HG03103 (cell line): ENCODE measurements around the gene LAMC3.

Experiments used
- ATAC-seq: cut with Tn5 transposase; IDR thresholded peaks from one replicate; pipeline ENCODE4 v1.9.1; 2021; ENCODE audit warnings: low read depth; ENCODE audit not compliant: unreplicated experiment

LAMC3 gene

GRCh38 chr9:131068076-131068816 lies 59.3 kb downstream of the LAMC3 start:
- ATAC-seq, result no peak

- ATAC-seq, result no peak
Observed at GRCh38 chr9:131069699-131070098, 60.7 kb downstream of the LAMC3 start.

DNA sequence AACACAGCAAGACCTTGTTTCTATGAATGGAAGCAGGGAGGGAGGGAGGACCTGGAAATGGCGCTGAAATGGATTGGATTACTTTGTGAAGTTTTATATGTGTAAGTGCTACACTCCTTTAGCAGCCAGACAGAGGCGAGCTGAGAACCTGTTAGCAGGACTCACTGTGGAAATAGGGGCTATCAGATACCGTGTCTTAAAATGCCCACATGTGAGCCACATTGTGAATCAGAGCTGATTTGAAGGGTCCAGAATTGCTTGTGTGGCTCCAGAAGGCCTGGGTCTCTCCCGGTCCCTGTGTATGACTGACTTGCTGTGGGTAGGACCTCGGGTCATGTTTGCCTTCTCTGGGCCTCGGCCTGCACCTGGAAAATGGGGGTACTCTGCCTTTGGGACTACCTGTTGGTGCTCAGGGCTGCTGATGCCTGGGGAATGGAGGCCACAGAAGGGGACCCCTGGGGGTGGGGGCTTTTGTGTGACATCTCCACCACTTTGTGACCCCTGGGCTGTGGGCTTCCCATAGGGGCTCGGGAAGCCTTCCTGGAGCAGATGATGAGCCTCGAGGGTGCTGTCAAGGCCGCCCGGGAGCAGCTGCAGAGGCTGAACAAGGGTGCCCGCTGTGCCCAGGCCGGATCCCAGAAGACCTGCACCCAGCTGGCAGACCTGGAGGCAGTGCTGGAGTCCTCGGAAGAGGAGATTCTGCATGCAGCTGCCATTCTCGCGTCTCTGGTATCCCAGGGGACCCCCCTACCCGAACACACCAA lies 63.3 kb downstream of the LAMC3 start:
- ATAC-seq, result no peak

DNA sequence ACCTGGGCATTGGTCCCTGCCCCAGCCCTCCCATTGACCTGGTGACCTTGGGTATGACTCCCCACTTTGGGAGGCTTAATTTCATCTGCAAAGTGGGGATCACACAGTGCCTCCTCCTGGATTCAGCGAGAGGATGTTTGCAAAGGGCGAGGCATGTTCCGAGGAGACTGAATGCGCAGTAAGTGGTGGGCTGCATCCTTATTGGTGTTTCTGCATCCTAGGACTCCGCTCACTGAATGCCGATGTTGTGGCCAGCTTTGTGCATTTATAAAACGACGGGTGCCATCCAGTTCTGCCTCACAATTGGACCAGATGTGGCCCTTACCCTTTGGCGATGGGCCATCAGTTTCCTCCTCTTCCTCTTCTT lies 63.9 kb downstream of the LAMC3 start:
- ATAC-seq, result no peak

DNA sequence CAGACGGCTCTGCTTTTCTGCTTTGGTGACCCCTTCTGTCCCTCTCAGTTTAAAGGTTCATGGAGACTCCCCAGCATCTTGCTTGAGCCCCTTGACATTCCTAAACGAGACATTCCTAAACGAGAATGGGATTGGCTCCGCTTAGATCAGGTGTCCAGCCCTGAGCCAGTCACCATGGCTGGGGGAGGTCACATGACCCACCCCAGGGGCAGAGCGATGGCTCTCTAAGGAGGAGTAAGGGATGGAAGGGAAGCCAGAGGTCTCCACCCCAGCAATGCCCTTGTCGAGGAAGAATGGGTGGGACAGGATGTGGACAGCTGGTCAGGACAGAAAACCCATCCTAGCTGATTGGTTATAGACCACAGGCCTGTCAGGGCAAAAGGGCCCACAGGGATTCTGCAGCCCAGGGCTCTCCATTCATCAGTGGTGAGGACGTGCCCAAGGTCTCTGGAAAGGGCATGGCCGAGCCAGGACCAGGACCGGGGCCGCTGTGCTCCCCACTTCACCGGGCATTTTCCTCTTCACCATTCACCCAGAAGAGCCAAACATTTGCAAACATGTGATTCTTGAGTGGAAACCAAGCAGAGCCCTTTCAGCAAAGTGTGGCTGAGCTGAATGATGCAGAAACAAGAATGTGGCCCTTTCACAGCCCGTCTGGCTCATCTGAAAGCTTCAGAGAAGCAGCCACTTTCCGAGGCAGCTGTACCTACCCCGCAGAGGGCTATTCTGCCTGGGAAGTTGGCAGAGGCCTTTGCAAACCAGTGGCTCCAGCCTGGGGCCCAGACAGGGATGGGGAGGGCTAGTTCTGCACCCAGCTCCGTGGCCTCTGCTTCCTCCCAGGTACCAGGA lies 67.6 kb downstream of the LAMC3 start:
- ATAC-seq, result no peak

DNA sequence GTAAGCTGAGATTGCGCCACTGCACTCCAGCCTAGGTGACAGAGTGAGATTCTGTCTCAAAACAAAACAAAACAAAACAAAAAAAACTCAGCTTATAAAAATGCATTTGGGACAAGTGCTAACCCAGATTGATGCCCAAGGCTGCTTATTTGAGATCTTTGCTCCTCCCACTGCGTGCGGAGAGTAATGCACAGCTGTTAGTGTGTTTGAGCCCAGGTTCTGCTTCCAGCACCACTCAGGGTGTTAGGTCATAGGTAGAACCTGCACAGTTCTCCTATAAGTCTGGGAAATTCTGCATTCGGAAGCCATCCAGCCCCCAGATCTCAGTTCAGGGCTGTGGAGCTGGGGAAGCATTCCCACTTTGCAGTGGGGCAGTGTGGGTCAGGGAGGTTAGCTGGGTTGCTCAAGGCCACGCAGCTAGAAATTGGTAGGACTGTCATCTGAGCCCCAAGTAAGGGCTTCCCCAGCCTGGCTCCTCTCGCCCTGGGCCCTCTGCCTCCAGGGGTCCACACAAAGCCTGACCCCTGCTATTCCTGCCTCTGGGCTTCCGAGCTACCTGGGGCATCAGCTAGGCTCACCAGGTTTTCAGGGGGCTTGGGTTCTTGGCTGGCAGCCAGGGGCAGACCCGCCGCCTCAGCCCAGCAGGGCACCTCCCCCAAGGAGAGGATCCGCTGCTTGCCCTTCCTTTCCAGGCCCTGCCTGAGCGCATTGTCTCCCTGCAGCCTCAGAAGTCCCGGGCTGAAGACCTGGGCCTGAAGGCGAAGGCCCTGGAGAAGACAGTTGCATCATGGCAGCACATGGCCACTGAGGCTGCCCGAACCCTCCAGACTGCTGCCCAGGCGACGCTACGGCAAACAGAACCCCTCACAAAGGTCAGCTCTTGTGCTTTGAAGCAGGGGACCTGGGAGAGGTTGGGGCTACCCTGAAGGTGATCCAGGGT lies 69.7 kb downstream of the LAMC3 start:
- no peak for ATAC-seq

- ATAC-seq, result no peak
Observed at GRCh38 chr9:131080589-131080988, 71.6 kb downstream of the LAMC3 start.

DNA sequence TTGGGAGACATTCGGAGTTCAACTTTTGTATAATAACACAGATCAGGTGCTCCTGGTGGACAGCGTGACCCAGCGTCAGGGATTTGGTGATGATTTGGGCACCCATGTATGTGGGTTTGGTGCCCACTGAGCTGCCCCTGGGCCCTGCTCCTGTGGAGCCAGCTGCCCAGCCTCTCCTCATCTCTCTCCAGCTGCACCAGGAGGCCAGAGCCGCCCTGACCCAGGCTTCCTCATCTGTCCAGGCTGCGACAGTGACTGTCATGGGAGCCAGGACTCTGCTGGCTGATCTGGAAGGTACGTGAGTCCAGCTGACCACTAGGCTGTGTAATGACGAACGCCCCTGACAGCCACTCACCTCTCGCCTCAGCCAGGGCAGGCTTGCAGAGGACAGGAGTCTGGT lies 72.9 kb downstream of the LAMC3 start:
- no peak for ATAC-seq

DNA sequence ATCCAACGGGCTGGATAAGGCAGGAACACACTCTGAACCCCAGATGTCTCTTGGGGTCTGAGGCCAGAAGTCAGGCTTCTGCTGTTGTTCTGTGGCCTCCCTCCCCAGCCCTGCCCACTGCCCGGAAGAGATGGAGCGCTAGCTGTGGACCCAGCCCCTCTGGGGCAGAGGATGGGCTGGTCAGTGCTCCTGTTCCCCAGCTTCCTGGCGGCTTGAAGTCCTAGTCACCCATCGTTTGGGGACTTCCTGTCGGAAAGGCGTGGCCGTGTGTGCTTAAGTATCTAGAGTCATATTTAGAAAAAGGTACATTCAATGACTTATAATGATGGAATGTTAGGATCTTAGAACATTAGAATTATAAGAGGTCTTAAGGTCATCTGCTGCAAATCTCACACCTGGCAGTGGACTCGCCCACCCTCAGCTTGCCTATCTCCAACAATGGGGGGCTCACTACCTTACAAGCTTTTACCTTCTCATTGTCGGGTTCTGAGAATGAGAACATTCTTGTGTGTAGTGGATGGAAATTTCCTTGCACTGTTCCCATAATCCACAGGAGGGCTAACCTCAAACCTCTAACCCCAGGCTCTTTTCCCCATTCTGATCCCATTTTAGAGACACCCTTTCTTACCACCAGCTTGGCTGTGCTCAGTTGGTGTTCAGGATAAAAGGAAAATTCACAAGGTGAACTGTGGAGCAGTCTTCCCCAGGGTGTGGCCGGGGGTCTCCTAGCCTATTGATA lies 74.0 kb downstream of the LAMC3 start:
- ATAC-seq, result no peak

DNA sequence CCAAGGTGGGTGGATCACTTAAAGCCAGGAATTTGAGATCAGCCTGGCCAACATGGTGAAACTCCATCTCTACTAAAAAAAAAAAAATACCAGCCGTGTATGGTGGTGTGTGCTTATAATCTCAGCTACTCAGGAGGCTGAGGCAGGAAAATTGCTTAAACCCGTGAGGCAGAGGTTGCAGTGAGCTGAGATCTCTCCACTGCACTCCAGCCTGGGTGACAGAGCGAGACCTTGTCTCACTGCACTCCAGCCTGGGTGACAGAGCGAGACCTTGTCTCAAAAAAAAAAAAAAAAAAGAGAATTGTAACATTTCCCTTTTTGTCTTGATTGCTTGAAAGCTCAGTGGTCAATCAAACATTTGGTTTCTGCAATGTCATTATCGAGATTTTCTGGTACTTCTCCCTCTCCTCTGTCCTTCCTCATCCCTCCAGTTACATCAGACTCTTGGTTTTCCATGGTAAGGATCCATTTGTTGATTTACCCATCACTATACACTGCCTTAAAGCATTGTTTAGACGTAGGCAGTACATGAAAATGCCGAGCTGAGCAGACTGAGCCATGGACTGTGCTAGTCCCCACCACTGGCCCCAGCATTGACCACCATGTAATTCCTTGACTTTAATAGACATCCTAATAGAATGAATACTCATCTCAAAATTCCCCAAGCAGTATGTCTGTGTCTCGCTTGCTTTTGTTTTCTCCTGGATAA lies 75.8 kb downstream of the LAMC3 start:
- no peak for ATAC-seq

DNA sequence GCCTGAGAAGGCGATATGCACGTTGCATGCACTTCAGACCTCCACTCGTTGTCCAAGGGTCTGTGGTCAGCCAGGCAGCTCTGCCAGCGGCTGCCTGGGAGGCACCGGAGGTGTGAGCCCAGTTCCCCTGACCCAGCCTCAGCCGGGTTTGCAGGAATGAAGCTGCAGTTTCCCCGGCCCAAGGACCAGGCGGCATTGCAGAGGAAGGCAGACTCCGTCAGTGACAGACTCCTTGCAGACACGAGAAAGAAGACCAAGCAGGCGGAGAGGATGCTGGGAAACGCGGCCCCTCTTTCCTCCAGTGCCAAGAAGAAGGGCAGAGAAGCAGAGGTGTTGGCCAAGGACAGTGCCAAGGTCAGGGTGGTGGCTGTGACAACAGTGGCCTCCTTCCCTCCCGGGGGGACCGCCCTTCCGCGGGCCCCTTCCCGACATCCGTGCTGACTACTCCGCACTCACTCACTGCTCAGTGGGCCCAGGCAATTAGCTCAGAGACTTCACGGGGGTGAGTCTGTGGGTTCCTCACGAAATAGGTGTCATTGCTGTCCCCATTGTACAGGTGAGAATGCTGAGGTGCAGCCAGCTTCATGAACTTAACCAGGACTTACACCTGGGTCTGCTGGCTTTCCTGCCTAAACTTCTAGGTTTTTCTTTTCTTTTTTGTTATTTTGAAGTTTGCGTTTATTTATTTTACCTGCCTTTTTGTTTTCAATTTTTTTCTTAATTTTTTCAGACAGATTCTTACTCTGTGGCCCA lies 76.6 kb downstream of the LAMC3 start:
- ATAC-seq, result no peak

DNA sequence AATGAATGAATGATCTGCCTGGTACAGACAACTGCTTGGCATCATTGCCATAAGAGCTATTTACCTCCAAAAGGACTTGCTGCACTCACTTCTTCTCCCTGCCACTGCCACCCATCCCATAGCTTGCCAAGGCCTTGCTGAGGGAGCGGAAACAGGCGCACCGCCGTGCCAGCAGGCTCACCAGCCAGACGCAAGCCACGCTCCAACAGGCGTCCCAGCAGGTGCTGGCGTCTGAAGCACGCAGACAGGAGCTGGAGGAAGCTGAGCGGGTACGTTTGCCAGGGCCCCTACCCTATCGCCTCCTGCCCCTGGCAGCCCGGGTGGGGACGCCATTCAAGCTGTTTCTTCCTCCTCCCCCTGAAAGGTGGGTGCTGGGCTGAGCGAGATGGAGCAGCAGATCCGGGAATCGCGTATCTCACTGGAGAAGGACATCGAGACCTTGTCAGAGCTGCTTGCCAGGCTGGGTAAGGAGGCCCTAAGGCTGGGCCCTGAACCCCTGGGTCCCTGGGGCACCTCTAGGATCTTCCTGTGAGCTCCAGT lies 78.5 kb downstream of the LAMC3 start:
- no peak for ATAC-seq

DNA sequence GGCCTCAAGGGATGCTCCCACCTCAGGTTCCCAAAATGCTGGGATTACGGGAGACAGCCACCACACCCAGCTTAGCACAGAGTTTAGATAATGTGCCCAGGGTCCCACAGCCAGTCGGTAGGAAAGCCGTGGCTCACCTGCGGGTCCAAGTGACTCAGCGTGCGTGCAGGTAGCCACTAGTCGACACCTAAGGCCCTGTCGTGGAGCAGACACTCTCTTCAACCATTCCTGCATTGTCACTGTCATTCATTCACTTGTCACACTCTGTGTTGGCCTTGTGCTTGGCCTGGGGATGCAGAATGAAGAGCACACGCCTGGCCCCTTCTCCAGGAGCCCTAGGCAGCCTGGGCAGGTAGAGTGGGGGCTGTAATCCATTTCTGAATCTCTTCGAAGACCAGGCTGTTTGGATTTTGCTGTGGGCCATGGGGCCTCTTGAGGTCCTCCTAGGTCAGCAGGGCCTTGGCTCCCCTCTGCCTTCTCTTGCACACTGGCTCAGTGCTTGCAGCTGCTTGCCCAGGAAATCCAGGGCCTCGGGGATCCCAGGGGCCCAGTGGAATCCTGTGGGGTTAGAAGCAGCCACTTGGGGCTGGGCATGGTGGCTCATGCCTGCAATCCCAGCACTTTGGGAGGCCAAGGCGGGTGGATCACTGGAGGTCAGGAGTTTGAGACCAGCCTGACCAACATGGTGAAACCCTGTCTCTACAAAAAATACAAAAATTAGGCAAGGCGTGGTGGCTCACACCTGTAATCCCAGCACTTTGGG lies 81.2 kb downstream of the LAMC3 start:
- no peak for ATAC-seq

- ATAC-seq, result no peak
Observed at GRCh38 chr9:131091352-131091992, 82.5 kb downstream of the LAMC3 start.

GRCh38 chr9:131092030-131092429 lies 83.1 kb downstream of the LAMC3 start:
- no peak for ATAC-seq

GRCh38 chr9:131092548-131093440 lies 83.8 kb downstream of the LAMC3 start:
- ATAC-seq, result no peak
